Peyer's patch (tissue), 4 donors: ENCODE results near the gene MOK. TPM values are rescaled to one million over a fixed set of nuclear protein-coding genes. Genes with fewer than 3 reads are reported as not detected.

Experiments used
- DNase-seq, 3 donors: peaks; one replicate each; pipeline ENCODE4 v3.0.0-alpha.2; 2017 to 2019
- H3K27ac ChIP-seq, 4 donors: fragments of 200-600 bp; sonication (generic); one replicate each; pipeline ENCODE4 v1.5.1; 2016 to 2019
- H3K27me3 ChIP-seq, 2 donors: fragments of 200-600 bp; sonication (generic); one replicate each; pipeline ENCODE4 v1.5.1; 2019
- H3K36me3 ChIP-seq, 3 donors: fragments of 200-600 bp; sonication (generic); one replicate each; pipeline ENCODE4 v1.5.1; 2016 to 2019
- H3K4me1 ChIP-seq, 4 donors: fragments of 200-600 bp; sonication (generic); one replicate each; pipeline ENCODE4 v1.5.1; 2016 to 2019
- H3K4me3 ChIP-seq, 4 donors: fragments of 200-600 bp; sonication (generic); 1 replicate in 3 of 4; 2 replicates in 1 of 4; pipeline ENCODE4 v1.5.1; 2016 to 2019; ENCODE audit warnings: mild to moderate bottlenecking in 1 of 4
- H3K9me3 ChIP-seq, 4 donors: fragments of 200-600 bp; sonication (generic); one replicate each; pipeline ENCODE4 v1.5.1; 2016 to 2019; ENCODE audit warnings: mild to moderate bottlenecking in 1 of 4
- POLR2A ChIP-seq, 2 donors: fragments of 450-650 bp; IDR thresholded peaks; one replicate each; pipeline ENCODE4 v1.5.1; 2017; ENCODE audit warnings: antibody characterized with exemption in 2 of 2, mild to moderate bottlenecking in 2 of 2, moderate library complexity in 2 of 2
- total RNA-seq, 4 donors: library from RNA; depleted of rRNA; stranded (reverse); fragments of >200 nt; gene quantifications; one replicate each; pipeline ENCODE4 v1.1.0, GENCODE V29; 2016
- TF ChIP-seq, protein P1 (sequence below), 6 experiments: fragments of 450-650 bp in 4 of 6; fragments of 200-600 bp in 2 of 6; sonication (generic) in 1 of 6; IDR thresholded peaks; one replicate each; pipeline ENCODE4 v1.5.1; 2017 to 2019; ENCODE audit warnings: antibody characterized with exemption in 6 of 6, mild to moderate bottlenecking in 3 of 6, moderate library complexity in 1 of 6

The MOK gene
- total RNA-seq, 4 donors from 2014 or later = 4.6 to 30.5 (median 14.6) TPM

DNA sequence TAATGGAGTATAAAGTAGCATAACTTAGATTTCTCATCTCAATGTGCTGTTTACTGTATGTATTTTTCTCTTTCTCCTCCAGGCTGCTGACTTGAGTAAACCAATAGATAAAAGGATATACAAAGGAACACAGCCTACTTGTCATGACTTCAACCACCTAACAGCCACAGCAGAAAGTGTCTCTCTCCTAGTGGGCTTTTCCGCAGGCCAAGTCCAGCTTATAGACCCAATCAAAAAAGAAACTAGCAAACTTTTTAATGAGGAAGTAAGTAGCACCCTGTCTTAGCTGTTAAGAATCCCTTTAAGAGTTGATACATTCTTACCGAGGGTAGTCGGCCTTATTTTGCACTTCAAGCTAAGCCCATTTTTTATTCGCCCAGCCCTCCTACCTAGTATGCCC lies 110.1 kb downstream of the MOK start:
- Histone ChIP-seq H3K27ac (no peak overlapping the region), H3K9me3 (no peaks in the 10 kb centered on the region), H3K27me3 (no peaks in the 10 kb centered on the region), H3K4me1 (peaks cover 0 to 8% (median 0%) of the 10 kb centered on the region in 4 donors), H3K36me3 (peaks cover 0 to 34% (median 0%) of the 10 kb centered on the region in 3 donors), H3K4me3 (no peak overlapping the region)
- no peak for DNase-seq
- TF ChIP-seq, protein P1, sequence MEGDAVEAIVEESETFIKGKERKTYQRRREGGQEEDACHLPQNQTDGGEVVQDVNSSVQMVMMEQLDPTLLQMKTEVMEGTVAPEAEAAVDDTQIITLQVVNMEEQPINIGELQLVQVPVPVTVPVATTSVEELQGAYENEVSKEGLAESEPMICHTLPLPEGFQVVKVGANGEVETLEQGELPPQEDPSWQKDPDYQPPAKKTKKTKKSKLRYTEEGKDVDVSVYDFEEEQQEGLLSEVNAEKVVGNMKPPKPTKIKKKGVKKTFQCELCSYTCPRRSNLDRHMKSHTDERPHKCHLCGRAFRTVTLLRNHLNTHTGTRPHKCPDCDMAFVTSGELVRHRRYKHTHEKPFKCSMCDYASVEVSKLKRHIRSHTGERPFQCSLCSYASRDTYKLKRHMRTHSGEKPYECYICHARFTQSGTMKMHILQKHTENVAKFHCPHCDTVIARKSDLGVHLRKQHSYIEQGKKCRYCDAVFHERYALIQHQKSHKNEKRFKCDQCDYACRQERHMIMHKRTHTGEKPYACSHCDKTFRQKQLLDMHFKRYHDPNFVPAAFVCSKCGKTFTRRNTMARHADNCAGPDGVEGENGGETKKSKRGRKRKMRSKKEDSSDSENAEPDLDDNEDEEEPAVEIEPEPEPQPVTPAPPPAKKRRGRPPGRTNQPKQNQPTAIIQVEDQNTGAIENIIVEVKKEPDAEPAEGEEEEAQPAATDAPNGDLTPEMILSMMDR (IDR thresholded peaks at IDR 0.05) = no peak
- TF ChIP-seq POLR2A (IDR thresholded peaks at IDR 0.05) = no peak

DNA sequence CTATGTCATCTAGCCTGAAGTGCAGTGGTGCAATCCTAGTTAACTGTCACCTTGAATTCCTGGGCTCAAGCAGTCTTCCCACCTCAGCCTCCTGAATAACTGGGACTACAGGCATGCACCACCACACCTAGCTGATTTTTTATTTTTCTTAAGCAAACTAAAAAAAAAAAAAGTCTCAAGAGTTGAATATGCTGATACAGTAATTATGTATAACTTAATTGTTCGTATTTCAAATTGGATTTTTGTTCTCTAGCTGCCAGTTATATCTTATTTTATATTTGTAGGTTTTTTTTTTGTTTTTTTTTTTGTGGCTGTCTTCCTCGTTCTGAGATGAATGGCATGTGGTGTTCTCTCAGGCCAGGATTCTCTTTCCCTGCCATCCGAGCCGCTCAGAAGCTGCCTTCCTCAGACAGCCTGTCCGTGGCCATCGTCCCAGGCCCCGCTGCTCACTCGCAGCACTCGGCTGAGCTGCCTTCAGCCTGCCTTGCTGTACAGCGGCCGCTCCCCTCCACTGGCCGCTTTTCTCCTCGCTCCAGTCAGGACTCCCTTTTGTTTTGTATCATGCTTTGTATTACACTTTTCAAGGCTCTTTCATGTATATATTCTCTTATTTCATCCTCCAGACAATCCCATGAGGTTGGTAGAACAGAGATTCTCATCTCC lies 112.0 kb downstream of the MOK start:
- H3K4me3 ChIP-seq = no peak overlapping the region
- H3K9me3 ChIP-seq = no peaks in the 10 kb centered on the region
- no peak for TF ChIP-seq POLR2A (IDR thresholded peaks at IDR 0.05)
- TF ChIP-seq, protein P1 (IDR thresholded peaks at IDR 0.05) = no peak
- H3K27ac ChIP-seq = no peak overlapping the region
- no peaks in the 10 kb centered on the region for H3K27me3 ChIP-seq
- DNase-seq = no peak
- peaks cover 0 to 8% (median 0%) of the 10 kb centered on the region in 4 donors for H3K4me1 ChIP-seq
- H3K36me3 ChIP-seq = peaks cover 0 to 15% (median 0%) of the 10 kb centered on the region in 3 donors

DNA sequence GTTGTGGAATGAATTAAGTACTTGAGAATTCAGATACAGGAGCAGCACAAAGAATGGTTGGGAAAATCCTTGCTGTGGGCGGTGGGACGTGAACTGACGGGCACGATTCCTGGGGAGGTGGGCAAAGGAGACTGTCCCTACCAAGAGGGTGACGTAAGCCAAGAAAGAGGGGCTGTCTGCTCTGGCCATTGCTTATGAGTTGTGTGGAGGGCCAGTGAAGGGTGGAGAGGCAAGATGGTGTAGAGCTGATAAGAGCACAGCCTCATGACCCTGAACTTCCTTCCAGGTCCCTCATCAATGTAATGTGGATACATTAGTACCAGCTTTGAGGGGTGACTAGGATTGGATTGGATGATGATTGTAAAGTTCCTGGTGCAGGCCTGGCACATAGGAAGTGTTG lies 115.1 kb downstream of the MOK start:
- DNase-seq = no peak
- Histone ChIP-seq H3K4me1 (peaks cover 0 to 20% (median 0%) of the 10 kb centered on the region in 4 donors), H3K4me3 (no peak overlapping the region), H3K27me3 (no peaks in the 10 kb centered on the region), H3K36me3 (no peaks in the 10 kb centered on the region), H3K27ac (no peak overlapping the region), H3K9me3 (no peaks in the 10 kb centered on the region)
- TF ChIP-seq POLR2A (IDR thresholded peaks at IDR 0.05) = no peak

DNA sequence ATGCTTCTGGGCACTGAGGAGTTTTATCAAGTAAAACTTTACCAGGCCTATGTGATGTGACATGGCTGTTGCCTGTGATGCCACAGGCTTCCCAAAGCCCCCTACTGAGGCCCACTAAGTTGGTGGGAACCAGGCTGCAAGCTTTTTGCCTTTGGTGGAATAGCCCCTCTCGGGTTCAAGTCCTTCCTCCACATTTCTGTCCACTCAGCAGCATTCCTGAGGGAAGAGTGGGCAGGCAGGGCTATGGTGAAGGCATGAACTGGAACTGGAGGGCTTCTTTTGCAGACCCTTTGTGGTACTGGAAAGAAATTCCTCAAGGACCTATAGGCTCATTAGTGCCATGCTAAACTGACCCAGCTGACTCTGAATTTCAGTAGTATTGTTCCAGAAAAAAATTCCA lies 116.8 kb downstream of the MOK start:
- Histone ChIP-seq H3K27me3 (no peaks in the 10 kb centered on the region), H3K27ac (no peak overlapping the region), H3K4me3 (no peak overlapping the region), H3K36me3 (no peaks in the 10 kb centered on the region), H3K4me1 (peaks cover 0 to 20% (median 0%) of the 10 kb centered on the region in 4 donors), H3K9me3 (no peaks in the 10 kb centered on the region)
- DNase-seq = no peak
- TF ChIP-seq, protein P1 (IDR thresholded peaks at IDR 0.05) = no peak
- no peak for TF ChIP-seq POLR2A (IDR thresholded peaks at IDR 0.05)

DNA sequence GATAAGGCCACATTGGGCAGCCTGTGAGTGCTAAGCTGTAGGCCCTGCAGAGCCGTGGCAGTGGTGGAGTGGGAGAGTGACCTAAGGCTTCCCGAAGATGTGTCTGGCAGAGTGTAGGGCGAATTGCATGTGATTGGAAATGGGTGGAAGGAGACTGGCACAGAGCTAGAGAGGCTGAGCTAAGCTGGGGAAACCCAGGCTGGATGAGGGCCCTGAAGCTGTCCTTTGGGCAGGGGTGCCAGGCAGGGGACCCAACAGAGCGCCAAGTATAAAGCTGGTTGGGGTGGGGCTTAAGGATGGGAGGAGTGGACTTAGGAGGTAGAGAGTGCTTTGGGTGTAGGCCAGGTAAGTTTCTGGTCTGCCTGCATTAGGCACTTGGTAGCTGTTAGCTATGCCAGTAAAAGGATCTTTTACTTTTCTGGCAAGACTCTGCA lies 117.4 kb downstream of the MOK start:
- DNase-seq = no peak

DNA sequence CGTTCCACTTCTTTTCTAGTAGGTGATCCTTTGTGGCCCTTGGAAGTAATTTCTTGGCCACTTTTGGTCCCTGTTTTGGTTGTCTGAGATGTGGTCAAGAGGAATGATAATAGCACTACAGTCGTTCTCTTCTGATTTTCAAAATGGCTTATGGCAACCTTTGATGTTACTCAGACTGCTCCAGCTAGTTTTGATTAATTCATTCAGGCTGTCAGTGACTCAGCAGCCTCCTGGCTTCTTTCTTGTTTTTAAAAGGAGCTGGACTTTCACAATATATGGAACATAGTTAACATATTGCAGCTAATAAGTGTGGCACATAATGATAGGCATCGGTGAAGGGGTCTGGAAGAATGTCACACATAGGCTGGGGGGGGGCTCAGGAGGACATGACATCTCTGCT lies 117.9 kb downstream of the MOK start:
- Histone ChIP-seq H3K36me3 (no peaks in the 10 kb centered on the region), H3K9me3 (no peaks in the 10 kb centered on the region), H3K4me3 (no peak overlapping the region), H3K4me1 (peaks cover 0 to 20% (median 0%) of the 10 kb centered on the region in 4 donors), H3K27me3 (no peaks in the 10 kb centered on the region), H3K27ac (no peak overlapping the region)
- TF ChIP-seq, protein P1 (IDR thresholded peaks at IDR 0.05) = no peak
- TF ChIP-seq POLR2A (IDR thresholded peaks at IDR 0.05) = no peak
- no peak for DNase-seq

More for the DNA sequence above, 117.4 kb downstream of the MOK start:
- no peak overlapping the region for H3K4me3 ChIP-seq
- peaks cover 0 to 20% (median 0%) of the 10 kb centered on the region in 4 donors for H3K4me1 ChIP-seq
- TF ChIP-seq POLR2A (IDR thresholded peaks at IDR 0.05) = no peak
- TF ChIP-seq, protein P1 (IDR thresholded peaks at IDR 0.05) = no peak
- H3K36me3 ChIP-seq = no peaks in the 10 kb centered on the region
- no peak overlapping the region for H3K27ac ChIP-seq
- no peaks in the 10 kb centered on the region for H3K27me3 ChIP-seq
- H3K9me3 ChIP-seq = no peaks in the 10 kb centered on the region
